Ovary (tissue), 3 donors: ENCODE data around the gene GLG1.
"Not testable (repeated sequence)": the region's sequence is repeated elsewhere in the genome, so short reads cannot be mapped to it uniquely, and the experiment has no call there.

Experiments used
- POLR2A ChIP-seq: fragments of 450-650 bp; IDR thresholded peaks from one replicate; pipeline ENCODE4 v1.6.1; 2017; ENCODE audit warnings: antibody characterized with exemption, mild to moderate bottlenecking, moderate library complexity
- TF ChIP-seq, protein P1 (sequence below), 3 donors: fragments of 450-650 bp in 2 of 3; fragments of 200-600 bp in 1 of 3; IDR thresholded peaks; one replicate each; pipeline versions ENCODE4 v1.5.1 to v1.8.0; 2016 to 2022; ENCODE audit warnings: antibody characterized with exemption in 3 of 3, mild to moderate bottlenecking in 1 of 3
- donor health status: DM: no; HTN: no; CAD: no.

DNA sequence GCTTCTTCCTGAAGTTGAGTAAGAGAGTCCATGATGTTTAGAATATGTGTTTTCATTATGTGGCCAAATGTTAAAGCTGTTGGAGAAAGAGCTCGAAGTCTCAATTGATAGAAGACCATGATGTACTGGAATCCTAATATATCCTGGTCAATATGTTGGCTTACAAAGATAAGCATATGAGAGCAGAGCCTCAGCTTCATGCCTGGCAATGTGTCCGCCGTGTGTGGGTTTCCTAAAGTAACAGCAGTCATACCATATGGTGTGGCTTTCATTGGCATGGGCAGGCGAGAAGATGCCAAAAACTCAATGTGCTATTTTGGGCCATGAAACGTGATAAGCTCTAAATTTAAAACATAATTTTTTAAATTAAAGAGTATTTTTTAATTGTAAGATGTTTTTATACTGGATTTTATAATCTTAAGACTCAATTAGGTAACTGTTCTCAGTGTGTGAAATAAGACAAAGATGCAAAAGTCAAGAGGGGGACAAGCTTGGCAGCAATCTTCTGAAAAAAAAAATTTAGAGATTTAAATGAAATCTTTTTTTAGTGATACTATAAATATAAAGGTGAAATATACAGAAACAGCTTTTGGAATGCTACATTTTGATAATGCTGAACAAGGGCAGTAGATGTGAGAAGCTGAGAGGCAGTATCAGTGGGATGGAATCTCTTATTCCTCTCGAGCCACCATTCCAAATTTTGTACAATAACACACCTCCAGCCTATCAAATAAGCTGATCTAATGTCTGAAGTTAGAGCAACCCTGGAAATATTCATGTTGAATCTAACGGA is 56.5 kb downstream of the GLG1 start:
- TF ChIP-seq, protein P1, sequence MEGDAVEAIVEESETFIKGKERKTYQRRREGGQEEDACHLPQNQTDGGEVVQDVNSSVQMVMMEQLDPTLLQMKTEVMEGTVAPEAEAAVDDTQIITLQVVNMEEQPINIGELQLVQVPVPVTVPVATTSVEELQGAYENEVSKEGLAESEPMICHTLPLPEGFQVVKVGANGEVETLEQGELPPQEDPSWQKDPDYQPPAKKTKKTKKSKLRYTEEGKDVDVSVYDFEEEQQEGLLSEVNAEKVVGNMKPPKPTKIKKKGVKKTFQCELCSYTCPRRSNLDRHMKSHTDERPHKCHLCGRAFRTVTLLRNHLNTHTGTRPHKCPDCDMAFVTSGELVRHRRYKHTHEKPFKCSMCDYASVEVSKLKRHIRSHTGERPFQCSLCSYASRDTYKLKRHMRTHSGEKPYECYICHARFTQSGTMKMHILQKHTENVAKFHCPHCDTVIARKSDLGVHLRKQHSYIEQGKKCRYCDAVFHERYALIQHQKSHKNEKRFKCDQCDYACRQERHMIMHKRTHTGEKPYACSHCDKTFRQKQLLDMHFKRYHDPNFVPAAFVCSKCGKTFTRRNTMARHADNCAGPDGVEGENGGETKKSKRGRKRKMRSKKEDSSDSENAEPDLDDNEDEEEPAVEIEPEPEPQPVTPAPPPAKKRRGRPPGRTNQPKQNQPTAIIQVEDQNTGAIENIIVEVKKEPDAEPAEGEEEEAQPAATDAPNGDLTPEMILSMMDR (IDR thresholded peaks at IDR 0.05): not testable (repeated sequence)
- TF ChIP-seq POLR2A: not testable (repeated sequence)
